GM12878 (cell line): ENCODE data around the gene SULF2. TPM values are rescaled to one million over a fixed set of nuclear protein-coding genes. Genes with fewer than 3 reads are reported as not detected.

Experiments used
- ATAC-seq: fragments of 200-7000 bp; cut with Tn5 transposase; 3 replicates; pipeline ENCODE4 v1.9.1; 2020; ENCODE audit warnings: mild to moderate bottlenecking, moderate library complexity
- BruUV-seq: library from RNA; stranded (reverse); fragments of 400-500 nt; replicated peaks from 2 replicates; lab custom pipeline; 2021; lab: Mats Ljungman, UMichigan
- CTCF ChIA-PET: fragments of 300-600 bp; sonication (Branson Sonifier 250); formaldehyde crosslinking; extraction: SDS; loops from one replicate; lab custom pipeline; 2021; ENCODE audit warnings: inconsistent platforms; lab: Yijun Ruan, JAX
- POLR2A ChIA-PET: fragments of 350-600 bp; formaldehyde crosslinking; extraction: SDS; loops from one replicate; lab custom pipeline; 2021; ENCODE audit warnings: inconsistent platforms; lab: Charles Lee
- RAD21 ChIA-PET: fragments of 300-600 bp; sonication (Branson Sonifier 250); formaldehyde crosslinking; loops from one replicate; lab custom pipeline; 2023; ENCODE audit warnings: antibody characterized with exemption; ENCODE audit not compliant: unreplicated experiment; lab: Charles Lee
- SMC1A ChIA-PET: fragments of 300-600 bp; sonication (Branson Sonifier 250); formaldehyde crosslinking; loops from one replicate; lab custom pipeline; 2023; ENCODE audit not compliant: unreplicated experiment, uncharacterized antibody; lab: Charles Lee
- DNase-seq: peaks from one replicate; pipeline ENCODE4 v3.0.0-alpha.2; 2011; ENCODE audit warnings: low read depth, low spot score
- FAIRE-seq: peaks from 3 replicates; lab custom pipeline; 2011; peaks lifted over from hg19 to GRCh38; lab: Jason Lieb, UNC
- H2AFZ ChIP-seq: 2 replicates; pipeline ENCODE4 v1.6.0; 2011; ENCODE audit warnings: low read depth, low read length, control low read depth; ENCODE audit not compliant: control insufficient read depth
- H3K27ac ChIP-seq: 2 replicates; pipeline ENCODE4 v1.5.1; 2011; ENCODE audit warnings: control low read depth; ENCODE audit not compliant: control insufficient read depth, insufficient read depth
- H3K27me3 ChIP-seq, 2 experiments: replicated peaks in 1 of 2; 2 replicates each; pipeline versions ENCODE4 v1.6.0 to v1.6.1; 2011; ENCODE audit warnings: low read length in 1 of 2; ENCODE audit not compliant: control insufficient read depth in 2 of 2, insufficient read depth in 2 of 2
- H3K36me3 ChIP-seq, 2 experiments: 2 replicates each; pipeline ENCODE4 v1.5.1; 2011; ENCODE audit warnings: low read length in 1 of 2; ENCODE audit not compliant: control insufficient read depth in 2 of 2, insufficient read depth in 2 of 2
- H3K4me1 ChIP-seq: 2 replicates; pipeline ENCODE4 v1.6.1; 2011; ENCODE audit warnings: mild to moderate bottlenecking, low read length, moderate library complexity, mixed read lengths; ENCODE audit not compliant: control insufficient read depth, insufficient read depth
- H3K4me2 ChIP-seq: 2 replicates; pipeline ENCODE4 v1.6.0; 2011; ENCODE audit warnings: control low read depth; ENCODE audit not compliant: control insufficient read depth, insufficient read depth
- H3K4me3 ChIP-seq: fragments of 200-600 bp; sonication (generic); 2 replicates; pipeline ENCODE4 v1.5.1; 2016
- H3K79me2 ChIP-seq: 2 replicates; pipeline ENCODE4 v1.6.0; 2011; ENCODE audit warnings: low read length; ENCODE audit not compliant: control insufficient read depth, insufficient read depth
- H3K9ac ChIP-seq: 2 replicates; pipeline ENCODE4 v1.8.0; 2011; ENCODE audit warnings: low read length, control low read depth, mixed read lengths; ENCODE audit not compliant: control insufficient read depth, insufficient read depth
- H3K9me3 ChIP-seq: replicated peaks from 3 replicates; pipeline ENCODE4 v1.5.1; 2011; ENCODE audit warnings: mild to moderate bottlenecking, low read length; ENCODE audit not compliant: control insufficient read depth, insufficient read depth
- H4K20me1 ChIP-seq: 2 replicates; pipeline ENCODE4 v1.6.0; 2011; ENCODE audit not compliant: control insufficient read depth, insufficient read depth
- CHD4 ChIP-seq: fragments of 200-600 bp; sonication (generic); IDR thresholded peaks from 2 replicates; pipeline ENCODE4 v1.6.1; 2016; ENCODE audit warnings: mild to moderate bottlenecking
- ELK1 ChIP-seq: IDR thresholded peaks from 2 replicates; pipeline ENCODE4 v1.6.1; 2012; ENCODE audit warnings: low read depth, low read length, improper control_type of control experiment
- FOXM1 ChIP-seq: IDR thresholded peaks from 2 replicates; pipeline ENCODE4 v1.6.1; 2012; ENCODE audit warnings: low read depth, mild to moderate bottlenecking, inconsistent platforms, low read length, moderate library complexity
- NFXL1 ChIP-seq: fragments of 450-650 bp; IDR thresholded peaks from 2 replicates; pipeline ENCODE4 v1.6.1; 2017; ENCODE audit warnings: antibody characterized with exemption, mild to moderate bottlenecking, borderline replicate concordance
- NKRF ChIP-seq: fragments of 450-650 bp; conservative IDR thresholded peaks from 2 replicates; pipeline ENCODE4 v1.6.1; 2017; ENCODE audit warnings: mild to moderate bottlenecking, moderate library complexity
- PAX5 ChIP-seq: IDR thresholded peaks from 2 replicates; pipeline ENCODE4 v1.6.1; 2011; ENCODE audit warnings: low read depth, low read length, borderline replicate concordance
- YBX1 ChIP-seq: fragments of 450-650 bp; IDR thresholded peaks from 2 replicates; pipeline ENCODE4 v1.6.1; 2016; ENCODE audit warnings: antibody characterized with exemption
- WGBS: methylation state at CpG from one replicate; pipeline ENCODE4 v1.1.6; 2016; ENCODE audit warnings: low lambda C conversion rate; ENCODE audit not compliant: insufficient replicate concordance, insufficient coverage; ENCODE audit errors: missing lambda C conversion rate; 5-methylcytosine and 5-hydroxymethylcytosine counted together
- in situ Hi-C: fragments of 300-500 bp; cut with MboI; formaldehyde crosslinking; loops from 9 replicates; pipeline ENCODE4 v1.14.3; 2018; ENCODE audit warnings: mixed read lengths
- intact Hi-C: fragments of 100-400 bp; cut with micrococcal nuclease; formaldehyde crosslinking; loops from one replicate; pipeline ENCODE4 v1.14.2; 2022; ENCODE audit not compliant: unreplicated experiment
- polyA plus RNA-seq, 11 experiments: library from polyadenylated mRNA; depleted of rRNA in 4 of 11; unstranded in 6 of 11; stranded (reverse) in 5 of 11; fragments of >200 nt; fragmentation: Nextera tagmentation in 4 of 11; fragmentation: Illumina TruSeq in 1 of 11; extraction: Ambion mirVana in 4 of 11; extraction: Trizol in 1 of 11; gene quantifications; 1 replicate in 1 of 11; 2 replicates in 10 of 11; pipeline versions ENCODE4 v1.2.1 to v1.2.3, GENCODE V29; 2011 to 2016; ENCODE audit warnings: inconsistent platforms in 2 of 11, missing spikeins in 2 of 11, low read depth in 1 of 11
- total RNA-seq, 4 experiments: library from RNA; depleted of rRNA in 3 of 4; stranded (reverse); fragments of >200 nt in 3 of 4; fragmentation: Illumina TruSeq in 1 of 4; extraction: Trizol in 1 of 4; gene quantifications; 2 replicates each; pipeline versions ENCODE4 v1.2.1 to v1.2.3, GENCODE V29; 2013 to 2021
- TF ChIP-seq, protein P1 (sequence below): IDR thresholded peaks from 2 replicates; pipeline ENCODE4 v1.6.1; 2012; ENCODE audit warnings: improper control_type of control experiment, low read depth, low read length; ENCODE audit not compliant: insufficient replicate concordance

Gene SULF2
- total and polyA plus RNA-seq, 10 of the 15 experiments (the other 5 are each of a cell fraction or from before 2014, with no cell fraction given), result 0.69 to 4.1 (median 1.6) TPM

GRCh38 chr20:47810116-47810677, 24.9 kb upstream of the SULF2 start:
- Histone ChIP-seq H3K9ac (no peak overlapping the region), H3K27ac (no peak overlapping the region), H4K20me1 (no peaks in the 10 kb centered on the region), H3K79me2 (no peaks in the 10 kb centered on the region), H3K9me3 (no peaks in the 10 kb centered on the region), H3K4me1 (no peaks in the 10 kb centered on the region), H3K4me3 (no peak overlapping the region), H3K27me3 (peaks cover 0 to 1% of the 10 kb centered on the region in 2 experiments; a peak in 2 of 4 replicates), H3K4me2 (no peak overlapping the region), H3K36me3 (no peaks in the 10 kb centered on the region), H2AFZ (no peak overlapping the region)
- ChIA-PET CTCF (no interaction called here), POLR2A (no interaction called here), RAD21 (no interaction called here), SMC1A (no interaction called here)
- BruUV-seq, result no TSS peak
- FAIRE-seq, result no peak
- intact Hi-C loops, result no loop called here
- no peak for ATAC-seq
- in situ Hi-C loops, result no loop called here
- DNase-seq, result no peak
- 34% methylated on average over 6 of the region's 6 CpGs for WGBS
- no peak for TF ChIP-seq FOXM1
- no peak for TF ChIP-seq NKRF
- no peak for TF ChIP-seq YBX1
- TF ChIP-seq ELK1, result no peak
- TF ChIP-seq, protein P1, sequence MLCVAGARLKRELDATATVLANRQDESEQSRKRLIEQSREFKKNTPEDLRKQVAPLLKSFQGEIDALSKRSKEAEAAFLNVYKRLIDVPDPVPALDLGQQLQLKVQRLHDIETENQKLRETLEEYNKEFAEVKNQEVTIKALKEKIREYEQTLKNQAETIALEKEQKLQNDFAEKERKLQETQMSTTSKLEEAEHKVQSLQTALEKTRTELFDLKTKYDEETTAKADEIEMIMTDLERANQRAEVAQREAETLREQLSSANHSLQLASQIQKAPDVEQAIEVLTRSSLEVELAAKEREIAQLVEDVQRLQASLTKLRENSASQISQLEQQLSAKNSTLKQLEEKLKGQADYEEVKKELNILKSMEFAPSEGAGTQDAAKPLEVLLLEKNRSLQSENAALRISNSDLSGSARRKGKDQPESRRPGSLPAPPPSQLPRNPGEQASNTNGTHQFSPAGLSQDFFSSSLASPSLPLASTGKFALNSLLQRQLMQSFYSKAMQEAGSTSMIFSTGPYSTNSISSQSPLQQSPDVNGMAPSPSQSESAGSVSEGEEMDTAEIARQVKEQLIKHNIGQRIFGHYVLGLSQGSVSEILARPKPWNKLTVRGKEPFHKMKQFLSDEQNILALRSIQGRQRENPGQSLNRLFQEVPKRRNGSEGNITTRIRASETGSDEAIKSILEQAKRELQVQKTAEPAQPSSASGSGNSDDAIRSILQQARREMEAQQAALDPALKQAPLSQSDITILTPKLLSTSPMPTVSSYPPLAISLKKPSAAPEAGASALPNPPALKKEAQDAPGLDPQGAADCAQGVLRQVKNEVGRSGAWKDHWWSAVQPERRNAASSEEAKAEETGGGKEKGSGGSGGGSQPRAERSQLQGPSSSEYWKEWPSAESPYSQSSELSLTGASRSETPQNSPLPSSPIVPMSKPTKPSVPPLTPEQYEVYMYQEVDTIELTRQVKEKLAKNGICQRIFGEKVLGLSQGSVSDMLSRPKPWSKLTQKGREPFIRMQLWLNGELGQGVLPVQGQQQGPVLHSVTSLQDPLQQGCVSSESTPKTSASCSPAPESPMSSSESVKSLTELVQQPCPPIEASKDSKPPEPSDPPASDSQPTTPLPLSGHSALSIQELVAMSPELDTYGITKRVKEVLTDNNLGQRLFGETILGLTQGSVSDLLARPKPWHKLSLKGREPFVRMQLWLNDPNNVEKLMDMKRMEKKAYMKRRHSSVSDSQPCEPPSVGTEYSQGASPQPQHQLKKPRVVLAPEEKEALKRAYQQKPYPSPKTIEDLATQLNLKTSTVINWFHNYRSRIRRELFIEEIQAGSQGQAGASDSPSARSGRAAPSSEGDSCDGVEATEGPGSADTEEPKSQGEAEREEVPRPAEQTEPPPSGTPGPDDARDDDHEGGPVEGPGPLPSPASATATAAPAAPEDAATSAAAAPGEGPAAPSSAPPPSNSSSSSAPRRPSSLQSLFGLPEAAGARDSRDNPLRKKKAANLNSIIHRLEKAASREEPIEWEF, result no peak
- no peak for TF ChIP-seq CHD4
- TF ChIP-seq NFXL1, result 0 out of 2 replicates have a peak, but pooled peaks have one; percentile 8
- TF ChIP-seq PAX5, result no peak
